ENCODE results near the gene KIF23. TPM values are rescaled to one million over a fixed set of nuclear protein-coding genes. Genes with fewer than 3 reads are reported as not detected.

The KIF23 gene
- total RNA-seq, 1 experiment from 2014 or later, result 74.2 TPM

- CTCF ChIA-PET, result no interaction called here
Observed at GRCh38 chr15:69424001-69424400, 9.9 kb downstream of the KIF23 start.

GRCh38 chr15:69424748-69425413 is 10.7 kb downstream of the KIF23 start:
- no peaks in the 10 kb centered on the region for H3K27me3 Mint-ChIP-seq (ENCODE audit: insufficient read depth, unreplicated experiment)
- CTCF ChIA-PET, result no interaction called here
- H3K36me3 Mint-ChIP-seq (ENCODE audit: insufficient read depth, unreplicated experiment), result peaks cover 74% of the 10 kb centered on the region
- Histone ChIP-seq H3K9me3 (no peaks in the 10 kb centered on the region), H3K27me3 (replicated peaks; ENCODE audit: control insufficient read depth, insufficient read depth, low read length) (no peaks in the 10 kb centered on the region), H3K36me3 (ENCODE audit: control insufficient read depth, insufficient read depth, low read length) (peaks cover 3% of the 10 kb centered on the region; the same call in 1 of the 2 replicates), H3K4me3 (ENCODE audit: low read depth, low read length) (no peak overlapping the region), H3K4me1 (no peaks in the 10 kb centered on the region)
- no peak for DNase-seq
- no peaks in the 10 kb centered on the region for H3K4me1 Mint-ChIP-seq (ENCODE audit: low read depth, unreplicated experiment)
- intact Hi-C loops (cut with micrococcal nuclease; ENCODE audit: unreplicated experiment), result no loop called here
- TF ChIP-seq CTCF (IDR thresholded peaks at IDR 0.05; ENCODE audit: insufficient read depth in 1 of 2, low read depth in 1 of 2, low read length in 1 of 2, severe bottlenecking in 1 of 2, unreplicated experiment in 1 of 2), result no peak
- POLR2A ChIA-PET, result no interaction called here
- no peak overlapping the region for H3K4me3 Mint-ChIP-seq (ENCODE audit: unreplicated experiment)
- H3K9me3 Mint-ChIP-seq (ENCODE audit: unreplicated experiment), result no peaks in the 10 kb centered on the region
- BruUV-seq (replicated peaks), result no TSS peak
- H3K27ac Mint-ChIP-seq (ENCODE audit: unreplicated experiment), result no peak overlapping the region

More at GRCh38 chr15:69424001-69424400, 9.9 kb downstream of the KIF23 start:
- Histone ChIP-seq H3K36me3 (ENCODE audit: control insufficient read depth, insufficient read depth, low read length) (peaks cover 3% of the 10 kb centered on the region; the same call in 1 of the 2 replicates), H3K4me1 (no peaks in the 10 kb centered on the region), H3K4me3 (ENCODE audit: low read depth, low read length) (no peak overlapping the region), H3K9me3 (no peaks in the 10 kb centered on the region), H3K27me3 (replicated peaks; ENCODE audit: control insufficient read depth, insufficient read depth, low read length) (no peaks in the 10 kb centered on the region)
- no peak for TF ChIP-seq CTCF (IDR thresholded peaks at IDR 0.05; ENCODE audit: insufficient read depth in 1 of 2, low read depth in 1 of 2, low read length in 1 of 2, severe bottlenecking in 1 of 2, unreplicated experiment in 1 of 2)
- Mint-ChIP-seq H3K27ac (ENCODE audit: unreplicated experiment) (no peak overlapping the region), H3K36me3 (ENCODE audit: insufficient read depth, unreplicated experiment) (peaks cover 78% of the 10 kb centered on the region), H3K4me1 (ENCODE audit: low read depth, unreplicated experiment) (no peaks in the 10 kb centered on the region), H3K9me3 (ENCODE audit: unreplicated experiment) (no peaks in the 10 kb centered on the region), H3K27me3 (ENCODE audit: insufficient read depth, unreplicated experiment) (no peaks in the 10 kb centered on the region), H3K4me3 (ENCODE audit: unreplicated experiment) (no peak overlapping the region)
- DNase-seq, result no peak
- POLR2A ChIA-PET, result no interaction called here
- intact Hi-C loops (cut with micrococcal nuclease; ENCODE audit: unreplicated experiment), result no loop called here
- BruUV-seq (replicated peaks), result no TSS peak

GRCh38 chr15:69433831-69434230 is 19.7 kb downstream of the KIF23 start:
- Mint-ChIP-seq H3K9me3 (ENCODE audit: unreplicated experiment) (no peaks in the 10 kb centered on the region), H3K36me3 (ENCODE audit: insufficient read depth, unreplicated experiment) (peaks cover 84% of the 10 kb centered on the region), H3K4me3 (ENCODE audit: unreplicated experiment) (no peak overlapping the region), H3K27ac (ENCODE audit: unreplicated experiment) (no peak overlapping the region), H3K27me3 (ENCODE audit: insufficient read depth, unreplicated experiment) (no peaks in the 10 kb centered on the region), H3K4me1 (ENCODE audit: low read depth, unreplicated experiment) (no peaks in the 10 kb centered on the region)
- no peak for DNase-seq
- H3K9me3 ChIP-seq, result no peaks in the 10 kb centered on the region
- BruUV-seq (replicated peaks), result no TSS peak
- intact Hi-C loops (cut with micrococcal nuclease; ENCODE audit: unreplicated experiment), result no loop called here
- H3K4me3 ChIP-seq (ENCODE audit: low read depth, low read length), result no peak overlapping the region
- H3K36me3 ChIP-seq (ENCODE audit: control insufficient read depth, insufficient read depth, low read length), result no peaks in the 10 kb centered on the region; the same call in 1 of the 2 replicates
- no peaks in the 10 kb centered on the region for H3K27me3 ChIP-seq (replicated peaks; ENCODE audit: control insufficient read depth, insufficient read depth, low read length)
- ChIA-PET CTCF (no interaction called here), POLR2A (no interaction called here)
- no peaks in the 10 kb centered on the region for H3K4me1 ChIP-seq
- TF ChIP-seq CTCF (IDR thresholded peaks at IDR 0.05; ENCODE audit: insufficient read depth in 1 of 2, low read depth in 1 of 2, low read length in 1 of 2, severe bottlenecking in 1 of 2, unreplicated experiment in 1 of 2), result no peak

All from Caco-2 (cell line).